GM04503 (cell line): ENCODE measurements around the gene CSK.

ENCODE experiments used
- DNase-seq: peaks from one replicate; pipeline ENCODE4 v3.0.0-alpha.2; 2012; ENCODE audit warnings: low read depth

Gene CSK

DNA sequence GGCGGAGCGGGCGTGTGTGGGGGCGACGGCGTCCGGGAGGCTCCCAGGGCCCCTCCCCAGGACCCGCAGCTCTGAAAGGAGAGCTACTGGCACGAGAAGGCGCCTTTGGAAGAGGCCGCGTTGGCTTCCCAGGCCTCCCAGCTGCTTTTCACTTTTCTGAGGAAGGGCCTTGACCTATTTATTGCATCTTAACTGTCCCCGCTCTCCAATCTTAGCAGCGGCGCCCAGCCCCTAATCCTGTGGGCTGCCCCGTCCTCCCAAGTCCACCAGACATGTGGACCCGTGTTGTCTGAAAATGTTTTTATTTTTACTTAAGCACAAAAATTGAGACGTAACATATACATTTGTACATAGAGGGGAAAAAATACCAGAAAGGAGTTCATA lies 61.6 kb downstream of the CSK start:
- no peak for DNase-seq

DNA sequence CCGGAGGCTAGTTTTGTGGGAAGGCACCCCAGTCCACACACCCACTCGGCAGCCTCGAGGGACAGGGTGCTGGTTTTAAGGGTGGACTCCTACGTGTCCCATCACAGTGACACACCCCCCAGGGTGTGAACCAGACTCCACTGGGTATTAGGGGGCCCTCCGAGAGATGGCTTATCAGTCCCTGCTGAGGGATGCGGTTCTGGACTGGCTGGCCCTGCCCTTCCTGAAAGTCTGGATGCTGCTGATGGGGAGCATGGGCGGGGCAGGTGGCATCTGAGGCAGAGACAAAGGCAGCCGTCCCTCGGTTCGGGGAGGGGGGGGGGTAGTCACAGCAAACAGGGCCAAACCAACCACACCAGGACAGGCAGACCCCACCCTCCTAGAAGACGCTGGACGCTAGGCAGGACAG lies 62.0 kb downstream of the CSK start:
- no peak for DNase-seq

DNA sequence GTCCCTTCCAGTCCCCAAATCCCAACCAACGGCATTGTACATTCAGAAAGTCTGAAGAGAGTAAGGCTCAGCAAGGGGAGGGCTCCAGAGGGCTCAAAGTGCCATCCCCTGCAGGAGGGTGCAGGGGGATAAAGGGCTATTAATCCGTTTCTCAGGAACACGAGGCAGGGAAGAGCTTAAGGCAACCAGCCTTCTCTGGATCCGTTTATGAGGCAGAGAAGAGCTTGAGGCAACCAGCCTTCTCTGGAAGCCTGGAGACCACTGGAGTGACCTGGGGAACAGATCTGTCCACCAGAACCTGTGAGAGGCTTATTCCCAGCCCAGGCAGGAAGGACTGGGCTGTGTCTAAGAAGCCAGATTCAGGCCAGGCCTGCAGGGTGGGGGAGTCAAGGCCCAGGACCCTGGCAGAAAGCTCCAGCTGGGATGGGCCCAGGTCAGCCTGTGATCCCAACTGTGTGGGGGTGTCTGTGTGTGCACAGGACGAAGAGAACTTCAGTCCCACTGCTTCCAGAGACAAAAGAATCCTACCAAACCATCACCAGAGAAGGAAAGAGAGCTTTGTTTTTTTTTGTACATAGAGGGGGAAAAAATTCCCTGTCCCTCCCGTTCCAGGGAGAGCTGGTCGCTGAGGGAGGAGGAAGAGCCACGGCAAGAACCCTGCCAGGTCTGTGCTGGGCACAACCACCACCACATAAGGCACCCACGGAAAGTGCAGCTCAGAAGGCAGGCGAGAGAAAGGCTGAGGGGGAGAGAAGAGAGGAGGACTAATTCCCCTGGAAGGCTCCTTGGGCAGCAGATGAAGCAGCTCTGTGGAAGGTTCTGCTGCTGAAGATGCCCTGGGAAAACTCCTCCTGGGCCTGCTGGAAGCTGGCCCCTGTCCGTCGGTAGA lies 62.7 kb downstream of the CSK start:
- DNase-seq = no peak

DNA sequence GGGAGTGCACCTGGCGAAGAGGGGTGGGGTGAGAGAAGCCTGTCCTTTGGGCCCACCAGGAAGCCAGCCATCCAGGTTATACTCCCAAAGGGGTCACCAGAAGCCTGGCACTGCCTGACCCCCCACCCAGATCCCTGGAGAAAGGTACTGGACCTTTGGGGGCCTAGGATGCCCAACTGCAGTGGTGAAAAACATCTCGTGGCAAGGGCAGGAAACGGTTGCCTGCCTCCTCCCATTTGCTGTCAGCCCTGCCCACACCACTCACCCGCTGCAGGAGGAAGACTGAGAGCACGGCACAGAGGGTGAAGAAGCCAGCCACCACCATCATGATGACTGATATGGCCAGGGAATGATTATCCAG lies 63.3 kb downstream of the CSK start:
- no peak for DNase-seq

GRCh38 chr15:74845581-74845980 lies 63.7 kb downstream of the CSK start:
- DNase-seq = no peak

GRCh38 chr15:74847432-74847831 lies 65.6 kb downstream of the CSK start:
- no peak for DNase-seq

DNA sequence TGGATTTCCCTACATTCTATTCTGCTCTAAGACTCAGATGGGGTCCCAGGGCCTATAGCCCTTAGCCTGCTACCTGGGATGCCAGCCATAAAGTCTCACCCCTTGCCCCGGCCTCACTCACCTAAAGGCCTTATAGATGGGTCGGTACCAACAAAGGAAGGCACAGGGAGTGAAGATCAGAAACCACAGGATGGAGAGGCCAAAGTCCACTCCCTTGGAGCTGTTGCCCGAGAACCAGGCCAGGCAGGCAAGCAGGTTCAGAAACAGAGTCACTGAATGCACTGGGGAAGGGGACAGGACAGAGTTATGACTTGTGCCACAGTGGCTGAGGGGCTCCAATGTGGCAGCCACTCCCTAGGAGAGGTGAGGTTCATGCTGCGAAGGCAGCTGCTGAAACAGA lies 68.5 kb downstream of the CSK start:
- DNase-seq = no peak

DNA sequence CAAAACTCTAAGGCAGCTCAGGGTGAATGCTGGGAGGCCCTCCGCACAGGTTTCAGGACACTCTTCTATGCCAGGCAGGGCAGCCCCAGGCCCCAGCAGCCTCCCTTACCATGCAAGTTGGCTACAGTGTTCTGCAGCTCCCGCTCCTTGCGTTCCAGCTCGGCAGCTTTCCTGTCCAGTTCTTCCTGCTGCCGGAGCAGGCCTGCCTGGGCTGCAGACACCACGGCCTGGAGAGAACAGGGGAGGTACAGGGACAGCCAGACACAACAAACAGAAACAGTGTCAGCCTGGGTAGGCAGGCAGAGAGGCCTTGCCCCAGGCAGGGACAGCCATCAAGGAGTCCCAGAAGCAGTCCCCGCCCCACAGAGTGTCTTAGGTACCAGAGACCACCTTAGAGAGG lies 70.1 kb downstream of the CSK start:
- no peak for DNase-seq
